ENCODE results near the gene GON7.
"Not testable (repeated sequence)": the region's sequence is repeated elsewhere in the genome, so short reads cannot be mapped to it uniquely, and the experiment has no call there.

GON7 gene

DNA sequence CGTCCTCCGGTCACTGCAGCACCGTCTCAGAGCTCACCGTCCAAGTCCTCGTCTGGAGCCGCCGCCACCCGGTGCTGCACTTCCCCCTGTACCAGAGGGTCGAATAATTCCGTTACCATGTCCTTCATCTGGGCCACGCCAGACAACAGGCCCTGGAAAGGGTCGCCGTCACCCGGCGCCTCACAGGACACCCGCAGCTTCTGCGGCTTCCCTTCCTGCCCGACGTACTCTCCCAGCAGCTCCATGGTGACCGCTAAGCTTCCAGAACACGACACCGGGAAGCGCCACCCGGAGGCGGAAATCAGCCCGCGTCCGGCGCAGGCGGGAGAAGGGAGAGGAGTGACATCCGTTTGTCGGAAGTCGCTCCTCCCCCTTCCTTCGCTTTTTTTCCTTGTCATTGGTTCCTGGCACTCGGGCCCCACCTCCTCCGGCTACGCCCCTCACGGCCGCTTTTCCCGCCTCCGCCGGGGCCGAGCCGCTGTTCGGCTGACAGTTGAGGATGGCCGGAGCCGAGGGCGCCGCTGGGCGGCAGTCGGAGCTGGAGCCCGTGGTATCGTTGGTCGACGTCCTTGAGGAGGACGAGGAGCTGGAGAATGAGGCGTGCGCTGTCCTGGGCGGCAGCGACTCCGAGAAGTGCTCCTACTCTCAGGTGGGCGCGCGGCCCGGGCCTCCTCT lies at the start of gene GON7, which contains the start of gene UBR7:
TSS of gene GON7 (minus strand) at position 273 of the 675 bp plus-strand sequence. CDS start at position 245, 28 bp downstream.
TSS of gene UBR7 (plus strand) at position 464 of the 675 bp plus-strand sequence. CDS start at position 500, 36 bp downstream.
- no peak for TF ChIP-seq EZH2 (IDR thresholded peaks at IDR 0.05)
- peak; percentile 92 for TF ChIP-seq POLR2AphosphoS5 (IDR thresholded peaks at IDR 0.05; ENCODE audit: borderline replicate concordance, low read depth, low read length)
- peak; percentile 93 for TF ChIP-seq FOXP2 (optimal IDR thresholded peaks at IDR 0.05; ENCODE audit: control extremely low read depth, extremely low read length, insufficient read depth)
- Histone ChIP-seq H3K36me3 (ENCODE audit: insufficient read depth, low read length) (peaks cover 26% of the 10 kb centered on the region), H3K27ac (peak within 1 kb of the TSS; percentile 69; the same call in 1 of the 2 replicates), H3K9me3 (ENCODE audit: low read depth, low read length) (no peaks in the 10 kb centered on the region), H3K9ac (ENCODE audit: insufficient read length) (peak within 1 kb of the TSS; percentile 91), H3K4me3 (peak within 1 kb of the TSS; percentile 100)
- DNase-seq (ENCODE audit: low read depth, low spot score) = peak; percentile 53

DNA sequence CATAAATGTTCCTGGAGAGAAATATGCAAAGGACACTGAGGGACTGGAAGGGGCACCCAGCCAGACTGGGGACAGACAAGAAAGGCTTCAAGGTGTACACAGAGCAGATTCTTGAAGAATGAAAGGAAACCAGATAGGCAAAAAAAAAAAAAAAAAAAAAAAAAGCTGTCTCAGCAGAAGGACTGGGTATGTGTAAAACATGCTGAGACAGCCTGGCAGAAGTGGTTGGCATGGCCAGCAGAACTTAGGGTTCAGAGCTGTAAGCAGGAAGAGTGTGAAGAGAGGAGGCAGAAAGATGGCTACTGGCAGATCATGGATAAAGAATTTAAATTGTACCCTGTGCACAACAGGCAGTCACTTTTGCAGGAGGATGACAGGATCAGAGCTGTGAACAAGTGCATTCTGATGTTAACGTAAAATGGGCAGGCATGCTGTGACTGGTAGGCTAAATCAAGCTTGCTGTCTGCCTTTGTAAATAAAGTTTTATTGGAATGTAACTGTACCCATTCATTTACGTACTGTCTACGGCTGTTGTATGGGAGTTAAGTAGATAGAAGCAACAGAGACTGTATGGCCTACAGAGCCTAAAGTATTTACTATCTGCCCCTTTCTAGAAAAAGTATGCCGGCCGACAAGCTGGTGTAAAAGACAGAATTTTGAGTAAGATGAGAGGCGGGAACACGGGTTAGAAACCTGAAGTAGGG lies 42.4 kb upstream of the GON7 start:
- Histone ChIP-seq H3K27ac (peak overlapping the region; percentile 46; the same call in 1 of the 2 replicates), H3K9me3 (ENCODE audit: low read depth, low read length) (no peaks in the 10 kb centered on the region), H3K4me3 (no peak overlapping the region), H3K36me3 (ENCODE audit: insufficient read depth, low read length) (peaks cover 59% of the 10 kb centered on the region), H3K9ac (ENCODE audit: insufficient read length) (no peak overlapping the region)
- no peak for TF ChIP-seq FOXP2 (optimal IDR thresholded peaks at IDR 0.05; ENCODE audit: control extremely low read depth, extremely low read length, insufficient read depth)
- no peak for DNase-seq (ENCODE audit: low read depth, low spot score)

GRCh38 chr14:93246534-93246933 lies 39.7 kb upstream of the GON7 start:
- H3K9ac ChIP-seq (ENCODE audit: insufficient read length) = peak overlapping the region; percentile 39
- no peaks in the 10 kb centered on the region for H3K9me3 ChIP-seq (ENCODE audit: low read depth, low read length)
- DNase-seq (ENCODE audit: low read depth, low spot score) = no peak
- TF ChIP-seq EZH2 (IDR thresholded peaks at IDR 0.05) (no peak), FOXP2 (optimal IDR thresholded peaks at IDR 0.05; ENCODE audit: control extremely low read depth, extremely low read length, insufficient read depth) (no peak), POLR2AphosphoS5 (IDR thresholded peaks at IDR 0.05; ENCODE audit: borderline replicate concordance, low read depth, low read length) (no peak)
- H3K4me3 ChIP-seq = peak overlapping the region; percentile 48; the same call in 1 of the 2 replicates
- H3K36me3 ChIP-seq (ENCODE audit: insufficient read depth, low read length) = peaks cover 61% of the 10 kb centered on the region
- H3K27ac ChIP-seq = peak overlapping the region; percentile 27; the same call in 1 of the 2 replicates

- H3K36me3 ChIP-seq (ENCODE audit: insufficient read depth, low read length) = peaks cover 61% of the 10 kb centered on the region
- TF ChIP-seq POLR2AphosphoS5 (IDR thresholded peaks at IDR 0.05; ENCODE audit: borderline replicate concordance, low read depth, low read length) (no peak), FOXP2 (optimal IDR thresholded peaks at IDR 0.05; ENCODE audit: control extremely low read depth, extremely low read length, insufficient read depth) (no peak), EZH2 (IDR thresholded peaks at IDR 0.05) (no peak)
- no peak overlapping the region for H3K9ac ChIP-seq (ENCODE audit: insufficient read length)
- H3K4me3 ChIP-seq = 0 out of 2 replicates have a peak overlapping the region, but pooled peaks have one; percentile 8
- DNase-seq (ENCODE audit: low read depth, low spot score) = no peak
- H3K27ac ChIP-seq = peak overlapping the region; percentile 38; the same call in 1 of the 2 replicates
- H3K9me3 ChIP-seq (ENCODE audit: low read depth, low read length) = no peaks in the 10 kb centered on the region
Measured at GRCh38 chr14:93245764-93246420, 39.0 kb upstream of the GON7 start.

DNA sequence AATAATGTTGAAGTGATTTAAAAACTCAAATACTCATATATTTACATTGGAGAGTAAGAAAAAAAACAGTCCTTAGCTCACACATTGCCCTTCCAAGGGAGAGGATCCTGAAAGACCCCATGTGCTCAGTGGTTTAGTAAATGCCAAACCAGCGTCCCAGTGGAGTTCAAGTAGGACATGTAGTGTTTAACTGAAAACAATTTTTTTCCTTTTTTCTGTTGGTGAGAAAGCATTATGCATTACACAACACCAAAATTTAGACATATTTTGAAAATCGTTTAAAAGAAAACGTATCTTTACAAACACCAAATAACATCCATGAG lies 33.8 kb upstream of the GON7 start:
- Histone ChIP-seq H3K9me3 (ENCODE audit: low read depth, low read length) (no peaks in the 10 kb centered on the region), H3K4me3 (no peak overlapping the region), H3K9ac (ENCODE audit: insufficient read length) (no peak overlapping the region), H3K27ac (0 out of 2 replicates have a peak overlapping the region, but pooled peaks have one; percentile 25), H3K36me3 (ENCODE audit: insufficient read depth, low read length) (peaks cover 46% of the 10 kb centered on the region)
- no peak for DNase-seq (ENCODE audit: low read depth, low spot score)
- TF ChIP-seq FOXP2 (optimal IDR thresholded peaks at IDR 0.05; ENCODE audit: control extremely low read depth, extremely low read length, insufficient read depth) = no peak
- no peak for TF ChIP-seq POLR2AphosphoS5 (IDR thresholded peaks at IDR 0.05; ENCODE audit: borderline replicate concordance, low read depth, low read length)
- no peak for TF ChIP-seq EZH2 (IDR thresholded peaks at IDR 0.05)

DNA sequence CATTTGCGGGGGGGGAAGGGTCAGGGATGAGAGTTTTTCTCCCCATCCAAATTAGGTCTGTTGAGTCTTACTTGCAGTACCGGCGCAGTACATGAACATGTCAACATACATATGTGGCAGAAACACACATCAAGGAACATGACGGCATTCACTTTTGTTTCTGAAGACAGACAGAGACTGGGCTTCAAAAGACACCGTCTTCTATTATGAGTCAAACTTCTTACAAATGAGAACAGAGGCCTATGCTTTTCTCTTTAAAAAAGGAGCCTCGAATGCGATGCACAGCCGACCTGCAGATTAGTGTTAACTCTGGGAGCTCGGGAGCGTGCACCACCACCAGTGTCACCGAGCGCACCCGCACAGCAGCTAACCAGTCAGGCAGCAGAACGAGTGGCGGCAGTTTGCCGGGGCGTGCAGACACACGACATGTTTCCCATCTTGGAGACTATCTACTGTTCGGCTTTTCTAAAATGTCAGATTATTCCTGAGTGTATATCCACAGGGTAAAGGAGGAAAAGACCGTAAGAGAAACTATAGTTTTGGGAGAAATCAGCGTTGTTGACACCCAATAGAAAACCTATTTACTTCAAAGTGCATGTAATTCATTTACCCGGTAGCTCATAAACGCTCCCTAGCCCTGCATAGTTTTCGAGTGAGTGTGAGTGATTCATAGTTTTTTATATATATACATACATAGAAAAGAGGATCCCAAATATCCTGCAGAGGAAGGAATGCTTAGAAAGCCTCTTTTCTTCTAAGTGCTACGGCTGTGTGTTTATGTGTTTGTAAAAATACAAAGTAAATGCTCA lies 33.2 kb upstream of the GON7 start:
- Histone ChIP-seq H3K9ac (ENCODE audit: insufficient read length) (no peak overlapping the region), H3K4me3 (no peak overlapping the region), H3K9me3 (ENCODE audit: low read depth, low read length) (no peaks in the 10 kb centered on the region), H3K36me3 (ENCODE audit: insufficient read depth, low read length) (peaks cover 40% of the 10 kb centered on the region), H3K27ac (peak overlapping the region; percentile 25; the same call in 1 of the 2 replicates)
- TF ChIP-seq EZH2 (IDR thresholded peaks at IDR 0.05) = no peak
- TF ChIP-seq POLR2AphosphoS5 (IDR thresholded peaks at IDR 0.05; ENCODE audit: borderline replicate concordance, low read depth, low read length) = no peak
- no peak for TF ChIP-seq FOXP2 (optimal IDR thresholded peaks at IDR 0.05; ENCODE audit: control extremely low read depth, extremely low read length, insufficient read depth)
- DNase-seq (ENCODE audit: low read depth, low spot score) = no peak

DNA sequence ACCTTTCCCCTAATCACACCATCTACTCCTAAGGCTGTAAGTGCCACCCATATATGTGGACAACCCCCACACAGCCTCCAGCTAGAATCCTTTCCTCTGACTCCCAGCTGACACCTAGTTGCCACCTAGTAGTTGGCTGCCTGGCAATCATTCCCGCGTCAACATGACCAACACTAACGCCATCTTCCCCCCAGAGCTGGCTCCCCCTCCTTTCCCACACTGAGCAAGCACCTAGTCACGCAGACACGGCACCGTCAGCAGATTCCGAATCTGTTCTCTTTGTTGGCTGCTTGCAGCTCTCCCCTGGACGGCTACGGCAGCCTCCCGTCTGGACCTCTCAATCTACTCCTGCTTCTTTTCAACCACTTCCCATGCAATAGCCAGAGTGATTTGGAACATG lies 27.9 kb upstream of the GON7 start:
- DNase-seq (ENCODE audit: low read depth, low spot score) = no peak
- Histone ChIP-seq H3K27ac (no peak overlapping the region), H3K36me3 (ENCODE audit: insufficient read depth, low read length) (peaks cover under 1% of the 10 kb centered on the region; the same call in 1 of the 2 replicates), H3K9me3 (ENCODE audit: low read depth, low read length) (no peaks in the 10 kb centered on the region), H3K4me3 (no peak overlapping the region), H3K9ac (ENCODE audit: insufficient read length) (no peak overlapping the region)
- TF ChIP-seq POLR2AphosphoS5 (IDR thresholded peaks at IDR 0.05; ENCODE audit: borderline replicate concordance, low read depth, low read length) = no peak
- TF ChIP-seq EZH2 (IDR thresholded peaks at IDR 0.05) = no peak
- TF ChIP-seq FOXP2 (optimal IDR thresholded peaks at IDR 0.05; ENCODE audit: control extremely low read depth, extremely low read length, insufficient read depth) = no peak

GRCh38 chr14:93233078-93233477 lies 26.2 kb upstream of the GON7 start:
- peaks cover 12% of the 10 kb centered on the region for H3K36me3 ChIP-seq (ENCODE audit: insufficient read depth, low read length)
- not testable (repeated sequence) for H3K9me3 ChIP-seq (ENCODE audit: low read depth, low read length); H3K27ac ChIP-seq; H3K4me3 ChIP-seq; H3K9ac ChIP-seq (ENCODE audit: insufficient read length); DNase-seq (ENCODE audit: low read depth, low spot score)
